ENCODE data around the gene ARGLU1. TPM values are rescaled to one million over a fixed set of nuclear protein-coding genes. Genes with fewer than 3 reads are reported as not detected.

The ARGLU1 gene
- total RNA-seq, 2 donors from 2014 or later = 66.7 to 74.2 TPM

GRCh38 chr13:106499113-106499512 lies 68.8 kb downstream of the ARGLU1 start:
- Mint-ChIP-seq H3K36me3 (ENCODE audit: low read depth) (no peaks in the 10 kb centered on the region), H3K4me3 (no peak overlapping the region), H3K27me3 (peaks cover 46% of the 10 kb centered on the region), H3K27ac (no peak overlapping the region), H3K9me3 (no peaks in the 10 kb centered on the region), H3K4me1 (no peaks in the 10 kb centered on the region)
- ATAC-seq (replicated peaks) = no peak

- no peaks in the 10 kb centered on the region for H3K36me3 Mint-ChIP-seq (ENCODE audit: low read depth)
- H3K9me3 Mint-ChIP-seq = no peaks in the 10 kb centered on the region
- no peak overlapping the region for H3K4me3 Mint-ChIP-seq
- peaks cover 46% of the 10 kb centered on the region for H3K27me3 Mint-ChIP-seq
- H3K27ac Mint-ChIP-seq = no peak overlapping the region
- no peak for ATAC-seq (replicated peaks)
- H3K4me1 Mint-ChIP-seq = peaks cover 1% of the 10 kb centered on the region
These were observed 69.4 kb downstream of the ARGLU1 start for GRCh38 chr13:106498571-106498970.

- Mint-ChIP-seq H3K4me1 (peaks cover 4% of the 10 kb centered on the region), H3K27me3 (peaks cover 42% of the 10 kb centered on the region), H3K36me3 (ENCODE audit: low read depth) (no peaks in the 10 kb centered on the region), H3K27ac (no peak overlapping the region), H3K4me3 (no peak overlapping the region), H3K9me3 (no peaks in the 10 kb centered on the region)
- ATAC-seq (replicated peaks) = no peak
These were observed 69.8 kb downstream of the ARGLU1 start for GRCh38 chr13:106498158-106498557.

GRCh38 chr13:106497079-106497478 lies 70.9 kb downstream of the ARGLU1 start:
- Mint-ChIP-seq H3K4me1 (peaks cover 4% of the 10 kb centered on the region), H3K27ac (no peak overlapping the region), H3K36me3 (ENCODE audit: low read depth) (no peaks in the 10 kb centered on the region), H3K9me3 (no peaks in the 10 kb centered on the region), H3K4me3 (no peak overlapping the region), H3K27me3 (peaks cover 39% of the 10 kb centered on the region)
- no peak for ATAC-seq (replicated peaks)

- Mint-ChIP-seq H3K9me3 (no peaks in the 10 kb centered on the region), H3K4me1 (peaks cover 4% of the 10 kb centered on the region), H3K36me3 (ENCODE audit: low read depth) (no peaks in the 10 kb centered on the region), H3K27me3 (peaks cover 43% of the 10 kb centered on the region), H3K27ac (no peak overlapping the region), H3K4me3 (no peak overlapping the region)
- ATAC-seq (replicated peaks) = no peak
These were observed 71.6 kb downstream of the ARGLU1 start for GRCh38 chr13:106496072-106496997.

GRCh38 chr13:106494936-106495335 lies 73.0 kb downstream of the ARGLU1 start:
- no peak for ATAC-seq (replicated peaks)
- Mint-ChIP-seq H3K9me3 (no peaks in the 10 kb centered on the region), H3K27ac (no peak overlapping the region), H3K4me1 (peaks cover 9% of the 10 kb centered on the region), H3K27me3 (peaks cover 34% of the 10 kb centered on the region), H3K36me3 (ENCODE audit: low read depth) (no peaks in the 10 kb centered on the region), H3K4me3 (no peak overlapping the region)

- Mint-ChIP-seq H3K27me3 (peaks cover 34% of the 10 kb centered on the region), H3K9me3 (no peaks in the 10 kb centered on the region), H3K4me3 (no peak overlapping the region), H3K4me1 (peaks cover 9% of the 10 kb centered on the region), H3K36me3 (ENCODE audit: low read depth) (no peaks in the 10 kb centered on the region), H3K27ac (no peak overlapping the region)
- ATAC-seq (replicated peaks) = no peak
These were observed 73.4 kb downstream of the ARGLU1 start for GRCh38 chr13:106494506-106494905.

- no peaks in the 10 kb centered on the region for H3K36me3 Mint-ChIP-seq (ENCODE audit: low read depth)
- H3K4me1 Mint-ChIP-seq = peaks cover 9% of the 10 kb centered on the region
- ATAC-seq (replicated peaks) = no peak
- H3K27me3 Mint-ChIP-seq = peaks cover 34% of the 10 kb centered on the region
- no peak overlapping the region for H3K27ac Mint-ChIP-seq
- no peak overlapping the region for H3K4me3 Mint-ChIP-seq
- H3K9me3 Mint-ChIP-seq = no peaks in the 10 kb centered on the region
These were observed 74.3 kb downstream of the ARGLU1 start for GRCh38 chr13:106493533-106494220.

GRCh38 chr13:106492588-106493475 lies 75.1 kb downstream of the ARGLU1 start:
- Mint-ChIP-seq H3K9me3 (no peaks in the 10 kb centered on the region), H3K27me3 (peaks cover 29% of the 10 kb centered on the region), H3K4me3 (no peak overlapping the region), H3K27ac (no peak overlapping the region), H3K4me1 (peaks cover 9% of the 10 kb centered on the region), H3K36me3 (ENCODE audit: low read depth) (no peaks in the 10 kb centered on the region)
- no peak for ATAC-seq (replicated peaks)

- Mint-ChIP-seq H3K27ac (no peak overlapping the region), H3K4me3 (no peak overlapping the region), H3K9me3 (no peaks in the 10 kb centered on the region), H3K36me3 (ENCODE audit: low read depth) (no peaks in the 10 kb centered on the region), H3K4me1 (peaks cover 9% of the 10 kb centered on the region), H3K27me3 (peaks cover 30% of the 10 kb centered on the region)
- no peak for ATAC-seq (replicated peaks)
These were observed 75.9 kb downstream of the ARGLU1 start for GRCh38 chr13:106491928-106492587.

Other genes with a start within 250 kb of the ARGLU1 start
- under 1 TPM in 1 of 2 donors, not detected in 1; 0.08 TPM for gene EFNB2, start 32.5 kb downstream of the ARGLU1 start, total RNA-seq